Measurements from ENCODE around the gene NKX2-1. TPM values are rescaled to one million over a fixed set of nuclear protein-coding genes. Genes with fewer than 3 reads are reported as not detected.
A peak's percentile ranks its signal among the peaks of the same experiment; 100 is the strongest.
"Not testable (repeated sequence)": the region's sequence is repeated elsewhere in the genome, so short reads cannot be mapped to it uniquely, and the experiment has no call there.

The NKX2-1 gene
- total RNA-seq, 1 donor from 2014 or later: not detected

DNA sequence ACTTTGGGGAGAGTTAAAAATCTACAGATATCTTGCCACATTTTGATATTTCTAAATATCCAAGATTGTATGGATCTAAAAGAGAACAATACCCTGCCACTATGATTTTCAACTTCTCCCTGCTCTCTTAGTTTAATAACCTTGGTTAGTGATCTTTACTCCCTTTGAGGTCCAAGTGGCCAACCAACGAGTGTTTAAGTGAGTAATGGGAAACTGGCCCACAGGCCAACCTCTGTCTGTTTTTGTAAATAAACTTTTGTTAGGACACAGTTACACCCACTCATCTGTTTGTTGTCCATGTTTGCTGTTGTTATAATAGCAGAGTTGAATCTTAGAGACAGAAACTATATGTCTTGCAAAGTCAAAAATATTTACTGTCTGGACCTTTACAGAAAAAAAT is 30.9 kb upstream of the NKX2-1 start:
- Mint-ChIP-seq H3K27ac (ENCODE audit: unreplicated experiment) (no peak overlapping the region), H3K4me3 (ENCODE audit: unreplicated experiment) (no peak overlapping the region), H3K4me1 (ENCODE audit: low read depth, unreplicated experiment) (no peaks in the 10 kb centered on the region), H3K36me3 (ENCODE audit: unreplicated experiment) (no peaks in the 10 kb centered on the region), H3K27me3 (ENCODE audit: unreplicated experiment) (no peaks in the 10 kb centered on the region), H3K9me3 (ENCODE audit: unreplicated experiment) (no peaks in the 10 kb centered on the region)
- TF ChIP-seq, protein P1, sequence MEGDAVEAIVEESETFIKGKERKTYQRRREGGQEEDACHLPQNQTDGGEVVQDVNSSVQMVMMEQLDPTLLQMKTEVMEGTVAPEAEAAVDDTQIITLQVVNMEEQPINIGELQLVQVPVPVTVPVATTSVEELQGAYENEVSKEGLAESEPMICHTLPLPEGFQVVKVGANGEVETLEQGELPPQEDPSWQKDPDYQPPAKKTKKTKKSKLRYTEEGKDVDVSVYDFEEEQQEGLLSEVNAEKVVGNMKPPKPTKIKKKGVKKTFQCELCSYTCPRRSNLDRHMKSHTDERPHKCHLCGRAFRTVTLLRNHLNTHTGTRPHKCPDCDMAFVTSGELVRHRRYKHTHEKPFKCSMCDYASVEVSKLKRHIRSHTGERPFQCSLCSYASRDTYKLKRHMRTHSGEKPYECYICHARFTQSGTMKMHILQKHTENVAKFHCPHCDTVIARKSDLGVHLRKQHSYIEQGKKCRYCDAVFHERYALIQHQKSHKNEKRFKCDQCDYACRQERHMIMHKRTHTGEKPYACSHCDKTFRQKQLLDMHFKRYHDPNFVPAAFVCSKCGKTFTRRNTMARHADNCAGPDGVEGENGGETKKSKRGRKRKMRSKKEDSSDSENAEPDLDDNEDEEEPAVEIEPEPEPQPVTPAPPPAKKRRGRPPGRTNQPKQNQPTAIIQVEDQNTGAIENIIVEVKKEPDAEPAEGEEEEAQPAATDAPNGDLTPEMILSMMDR (IDR thresholded peaks at IDR 0.05; ENCODE audit: partially characterized antibody, unreplicated experiment): no peak
- DNase-seq: no peak

DNA sequence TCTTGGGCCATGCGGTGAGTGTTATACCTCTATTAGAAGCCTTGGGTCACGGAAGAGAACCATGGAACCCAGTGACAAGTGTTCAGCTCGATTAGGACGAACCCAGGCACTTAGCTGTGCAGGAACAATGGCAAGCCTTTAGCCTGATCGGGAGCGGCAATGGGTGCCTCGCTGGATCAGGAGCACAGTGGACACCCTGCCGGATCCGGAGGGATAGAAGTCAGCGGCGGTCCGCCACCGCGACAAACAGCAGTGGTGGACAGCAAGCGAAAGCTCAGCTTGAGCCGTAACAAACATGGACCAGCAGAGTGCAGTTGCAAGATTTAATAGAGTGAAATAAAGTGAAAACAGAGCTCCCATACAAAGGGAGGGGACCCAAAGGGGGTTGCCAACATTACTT is 24.2 kb upstream of the NKX2-1 start:
- not testable (repeated sequence) for H3K36me3 Mint-ChIP-seq (ENCODE audit: unreplicated experiment); H3K4me1 Mint-ChIP-seq (ENCODE audit: low read depth, unreplicated experiment); H3K27ac Mint-ChIP-seq (ENCODE audit: unreplicated experiment); H3K27me3 Mint-ChIP-seq (ENCODE audit: unreplicated experiment); H3K9me3 Mint-ChIP-seq (ENCODE audit: unreplicated experiment); H3K4me3 Mint-ChIP-seq (ENCODE audit: unreplicated experiment); DNase-seq

DNA sequence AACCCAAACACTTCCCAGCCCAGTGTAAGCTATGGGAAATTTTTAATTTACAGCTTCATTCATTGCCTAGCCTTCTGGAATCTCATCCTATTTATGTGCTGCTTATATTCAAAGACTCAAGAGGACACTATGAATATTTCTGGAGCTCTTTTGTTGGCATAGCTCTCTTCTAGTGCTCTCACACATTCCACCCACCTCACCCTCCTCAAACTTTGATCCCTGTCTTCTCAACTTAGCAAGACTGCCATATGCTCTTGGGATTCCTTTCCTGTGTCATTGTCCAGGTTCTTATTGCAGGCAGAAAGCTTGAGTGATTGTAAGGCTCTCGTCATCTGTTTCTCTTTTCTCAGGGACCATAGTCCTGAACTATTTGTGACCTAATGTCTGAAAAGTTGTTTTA is 18.0 kb upstream of the NKX2-1 start:
- Mint-ChIP-seq H3K4me3 (ENCODE audit: unreplicated experiment) (no peak overlapping the region), H3K27ac (ENCODE audit: unreplicated experiment) (no peak overlapping the region), H3K36me3 (ENCODE audit: unreplicated experiment) (no peaks in the 10 kb centered on the region), H3K27me3 (ENCODE audit: unreplicated experiment) (no peaks in the 10 kb centered on the region), H3K4me1 (ENCODE audit: low read depth, unreplicated experiment) (no peaks in the 10 kb centered on the region), H3K9me3 (ENCODE audit: unreplicated experiment) (peaks cover 2% of the 10 kb centered on the region)
- TF ChIP-seq, protein P1 (IDR thresholded peaks at IDR 0.05; ENCODE audit: partially characterized antibody, unreplicated experiment): no peak
- DNase-seq: no peak

DNA sequence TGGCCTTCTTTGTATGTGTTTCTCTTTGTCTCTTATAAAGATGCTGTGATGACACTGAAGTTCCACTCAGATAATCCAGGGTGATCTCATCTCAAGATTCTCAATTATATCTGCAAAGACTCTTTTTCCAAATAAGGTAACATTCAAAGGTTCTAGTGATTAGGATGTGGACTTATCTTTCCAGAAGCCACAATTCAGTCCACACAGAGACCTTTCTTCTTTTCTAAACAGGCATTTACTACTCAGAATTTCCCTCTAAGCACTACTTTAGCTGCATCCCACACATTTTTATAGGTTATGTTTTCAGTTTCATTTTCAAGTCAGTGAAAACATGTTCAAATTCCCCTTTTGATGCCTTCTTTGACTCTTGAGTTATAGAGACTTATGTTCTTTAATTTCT is 9.0 kb upstream of the NKX2-1 start:
- peaks cover 2% of the 10 kb centered on the region for H3K4me1 Mint-ChIP-seq (ENCODE audit: low read depth, unreplicated experiment)
- no peak overlapping the region for H3K4me3 Mint-ChIP-seq (ENCODE audit: unreplicated experiment)
- H3K9me3 Mint-ChIP-seq (ENCODE audit: unreplicated experiment): no peaks in the 10 kb centered on the region
- peaks cover 29% of the 10 kb centered on the region for H3K27me3 Mint-ChIP-seq (ENCODE audit: unreplicated experiment)
- no peak for DNase-seq
- H3K36me3 Mint-ChIP-seq (ENCODE audit: unreplicated experiment): no peaks in the 10 kb centered on the region
- H3K27ac Mint-ChIP-seq (ENCODE audit: unreplicated experiment): no peak overlapping the region
- TF ChIP-seq, protein P1 (IDR thresholded peaks at IDR 0.05; ENCODE audit: partially characterized antibody, unreplicated experiment): no peak

DNA sequence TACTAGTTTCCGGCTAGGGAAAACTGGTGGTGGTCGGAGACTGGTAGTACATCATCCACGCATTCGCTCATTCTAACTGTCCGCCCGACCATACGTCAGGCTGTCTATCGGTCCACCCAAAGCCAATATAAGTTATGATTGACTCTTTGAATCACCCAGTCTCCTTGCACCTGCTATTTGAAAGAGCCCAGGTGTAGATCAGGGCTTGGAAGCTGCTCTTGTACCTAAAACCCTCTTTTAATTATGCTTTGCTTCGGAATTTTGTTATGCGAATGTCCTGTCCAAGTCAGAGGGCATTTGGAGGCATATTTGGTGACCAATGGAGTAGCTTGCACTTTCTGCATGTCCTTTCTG is 5.7 kb upstream of the NKX2-1 start:
- H3K36me3 Mint-ChIP-seq (ENCODE audit: unreplicated experiment): no peaks in the 10 kb centered on the region
- H3K27me3 Mint-ChIP-seq (ENCODE audit: unreplicated experiment): peaks cover 48% of the 10 kb centered on the region
- peaks cover 4% of the 10 kb centered on the region for H3K9me3 Mint-ChIP-seq (ENCODE audit: unreplicated experiment)
- H3K4me3 Mint-ChIP-seq (ENCODE audit: unreplicated experiment): peak overlapping the region; percentile 53
- TF ChIP-seq, protein P1 (IDR thresholded peaks at IDR 0.05; ENCODE audit: partially characterized antibody, unreplicated experiment): peak; percentile 26
- DNase-seq: no peak
- H3K4me1 Mint-ChIP-seq (ENCODE audit: low read depth, unreplicated experiment): peaks cover 4% of the 10 kb centered on the region
- no peak overlapping the region for H3K27ac Mint-ChIP-seq (ENCODE audit: unreplicated experiment)

Measured in glutamatergic neuron (in vitro differentiated cells).